Measurements from ENCODE around the gene CDC14A.
"Not testable (repeated sequence)": the region's sequence is repeated elsewhere in the genome, so short reads cannot be mapped to it uniquely, and the experiment has no call there.

The CDC14A gene

GRCh38 chr1:100404821-100405220 lies 52.5 kb downstream of the CDC14A start:
- DNase-seq (ENCODE audit: low read depth) = peak; percentile 32

- not testable (repeated sequence) for DNase-seq (ENCODE audit: low read depth)
Observed at GRCh38 chr1:100405902-100406301, 53.6 kb downstream of the CDC14A start.

GRCh38 chr1:100407390-100407789 lies 55.1 kb downstream of the CDC14A start:
- not testable (repeated sequence) for DNase-seq (ENCODE audit: low read depth)

GRCh38 chr1:100411019-100411418 lies 58.7 kb downstream of the CDC14A start:
- no peak for DNase-seq (ENCODE audit: low read depth)

GRCh38 chr1:100411574-100411973 lies 59.3 kb downstream of the CDC14A start:
- DNase-seq (ENCODE audit: low read depth) = no peak

- DNase-seq (ENCODE audit: low read depth) = no peak
Observed at GRCh38 chr1:100413035-100413434, 60.7 kb downstream of the CDC14A start.

GRCh38 chr1:100414693-100415497 lies 62.6 kb downstream of the CDC14A start:
- no peak for DNase-seq (ENCODE audit: low read depth)

- DNase-seq (ENCODE audit: low read depth) = no peak
Observed at GRCh38 chr1:100415498-100415778, 63.1 kb downstream of the CDC14A start.

GRCh38 chr1:100419072-100419471 lies 66.8 kb downstream of the CDC14A start:
- DNase-seq (ENCODE audit: low read depth) = no peak

GRCh38 chr1:100422065-100422464 lies 69.8 kb downstream of the CDC14A start:
- no peak for DNase-seq (ENCODE audit: low read depth)

GRCh38 chr1:100423832-100424337 lies 71.6 kb downstream of the CDC14A start:
- DNase-seq (ENCODE audit: low read depth) = no peak

- DNase-seq (ENCODE audit: low read depth) = no peak
Observed at GRCh38 chr1:100428160-100428559, 75.9 kb downstream of the CDC14A start.

GRCh38 chr1:100430325-100430756 lies 78.0 kb downstream of the CDC14A start:
- DNase-seq (ENCODE audit: low read depth) = no peak

- no peak for DNase-seq (ENCODE audit: low read depth)
Observed at GRCh38 chr1:100431954-100432353, 79.6 kb downstream of the CDC14A start.

GRCh38 chr1:100433563-100433962 lies 81.3 kb downstream of the CDC14A start:
- DNase-seq (ENCODE audit: low read depth) = no peak

GRCh38 chr1:100434831-100435230 lies 82.5 kb downstream of the CDC14A start:
- DNase-seq (ENCODE audit: low read depth) = no peak

GRCh38 chr1:100438375-100438774 lies 86.1 kb downstream of the CDC14A start:
- no peak for DNase-seq (ENCODE audit: low read depth)

- no peak for DNase-seq (ENCODE audit: low read depth)
Observed at GRCh38 chr1:100438789-100439188, 86.5 kb downstream of the CDC14A start.

- no peak for DNase-seq (ENCODE audit: low read depth)
Observed at GRCh38 chr1:100440075-100440809, 87.9 kb downstream of the CDC14A start.

GRCh38 chr1:100441146-100441545 lies 88.8 kb downstream of the CDC14A start:
- no peak for DNase-seq (ENCODE audit: low read depth)

GRCh38 chr1:100441651-100442050 lies 89.3 kb downstream of the CDC14A start:
- DNase-seq (ENCODE audit: low read depth) = no peak

- DNase-seq (ENCODE audit: low read depth) = peak; percentile 98
Observed at GRCh38 chr1:100443811-100444571, 91.7 kb downstream of the CDC14A start.

GRCh38 chr1:100445565-100445964 lies 93.3 kb downstream of the CDC14A start:
- DNase-seq (ENCODE audit: low read depth) = no peak

Data from amniotic epithelial cell (primary cell).